Cerebellar nuclear complex (tissue), 1 donor: ENCODE data around the gene CDH4.
"Not testable (repeated sequence)": the region's sequence is repeated elsewhere in the genome, so short reads cannot be mapped to it uniquely, and the experiment has no call there.

Experiments used
- DNase-seq, 2 experiments: peaks; one replicate each; lab custom pipeline; 2025; lab: John Stamatoyannopoulos, UW

Gene CDH4

DNA sequence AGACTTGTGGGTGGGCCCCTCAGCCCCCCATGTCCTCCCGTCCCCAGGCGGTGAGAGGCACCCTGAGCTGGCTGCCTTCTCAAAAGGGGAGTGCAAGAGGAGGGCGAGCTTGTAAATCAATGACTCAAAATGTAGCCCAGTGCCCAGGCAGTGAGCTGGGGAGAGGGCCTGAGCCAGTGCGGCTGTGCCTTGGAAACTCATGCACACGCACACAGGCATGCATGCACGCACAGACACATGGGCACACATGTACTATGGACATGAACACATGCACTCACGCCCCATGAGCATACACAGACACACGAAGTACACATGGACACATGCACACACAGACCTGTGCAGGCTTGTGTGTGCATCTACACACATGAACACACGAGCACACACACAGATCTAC lies 680.1 kb downstream of the CDH4 start:
- no peak for DNase-seq

- no peak for DNase-seq
Observed at GRCh38 chr20:61932711-61933480, 680.8 kb downstream of the CDH4 start.

DNA sequence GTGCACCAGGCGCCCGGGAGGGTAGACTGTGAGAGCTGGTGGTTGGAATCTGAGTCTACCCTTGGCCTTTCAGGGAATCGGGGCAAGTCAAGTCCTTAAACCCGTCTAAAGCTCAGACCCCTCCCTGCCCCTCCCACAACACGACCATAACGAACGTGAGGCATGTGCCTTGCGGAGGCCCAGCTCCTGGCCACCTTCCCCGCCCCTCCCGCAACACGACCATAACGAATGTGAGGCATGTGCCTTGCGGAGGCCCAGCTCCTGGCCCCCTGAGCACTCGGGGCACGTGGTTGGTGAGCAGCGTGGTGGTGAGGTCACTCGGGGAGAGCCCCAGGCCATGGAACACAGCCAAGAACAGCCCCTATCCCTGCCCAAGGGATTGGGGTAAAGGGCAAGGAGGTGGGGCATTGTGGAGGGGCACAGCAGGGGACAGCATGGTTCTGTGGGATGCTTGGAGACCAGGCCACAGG lies 681.5 kb downstream of the CDH4 start:
- no peak for DNase-seq

GRCh38 chr20:61933951-61934715 lies 682.1 kb downstream of the CDH4 start:
- no peak for DNase-seq

DNA sequence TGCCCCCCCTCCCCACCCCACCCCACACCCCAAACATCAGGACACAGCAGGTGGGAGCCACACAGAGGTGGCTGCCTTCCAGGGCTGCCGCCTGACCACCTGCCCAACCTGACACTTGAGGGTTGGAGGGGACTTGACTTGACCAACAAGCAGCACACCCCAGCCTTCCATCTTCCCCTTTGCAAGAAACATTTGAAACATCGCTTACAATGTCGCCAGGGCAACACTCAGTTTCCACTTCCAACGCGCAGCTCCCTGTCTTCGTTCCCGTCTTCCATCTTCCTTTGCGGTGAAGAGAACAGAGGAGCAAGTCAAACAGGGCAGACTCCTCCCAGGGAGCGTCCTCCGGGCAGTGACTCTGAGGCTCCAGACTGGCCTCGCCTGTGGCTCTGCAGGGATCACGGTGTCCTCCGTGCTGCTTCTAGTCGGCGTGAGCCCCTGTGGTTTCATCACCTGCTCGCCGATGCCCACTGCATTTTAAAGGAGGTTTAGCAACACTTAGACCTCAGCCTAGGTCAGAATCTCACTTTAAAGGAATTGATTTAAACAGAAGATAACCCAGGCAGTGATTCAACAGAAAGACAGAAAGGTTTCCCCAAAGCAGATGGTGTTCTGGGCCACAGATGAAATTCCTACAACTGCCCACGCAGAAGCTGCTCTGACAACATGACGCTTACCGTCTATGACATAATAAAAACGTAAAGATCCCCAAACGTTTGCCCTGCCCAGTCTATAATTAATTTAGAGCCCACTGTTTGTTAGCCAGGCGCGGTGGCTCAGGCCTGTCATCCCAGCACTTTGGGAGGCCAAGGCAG lies 682.9 kb downstream of the CDH4 start:
- no peak for DNase-seq

- DNase-seq: no peak
Observed at GRCh38 chr20:61935926-61936700, 684.1 kb downstream of the CDH4 start.

DNA sequence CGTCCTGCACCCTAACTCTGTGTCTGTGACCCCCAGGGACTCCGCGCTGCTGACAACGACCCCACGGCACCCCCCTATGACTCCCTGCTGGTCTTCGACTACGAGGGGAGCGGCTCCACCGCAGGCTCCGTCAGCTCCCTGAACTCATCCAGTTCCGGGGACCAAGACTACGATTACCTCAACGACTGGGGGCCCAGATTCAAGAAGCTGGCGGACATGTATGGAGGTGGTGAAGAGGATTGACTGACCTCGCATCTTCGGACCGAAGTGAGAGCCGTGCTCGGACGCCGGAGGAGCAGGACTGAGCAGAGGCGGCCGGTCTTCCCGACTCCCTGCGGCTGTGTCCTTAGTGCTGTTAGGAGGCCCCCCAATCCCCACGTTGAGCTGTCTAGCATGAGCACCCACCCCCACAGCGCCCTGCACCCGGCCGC lies 684.7 kb downstream of the CDH4 start:
- no peak for DNase-seq

DNA sequence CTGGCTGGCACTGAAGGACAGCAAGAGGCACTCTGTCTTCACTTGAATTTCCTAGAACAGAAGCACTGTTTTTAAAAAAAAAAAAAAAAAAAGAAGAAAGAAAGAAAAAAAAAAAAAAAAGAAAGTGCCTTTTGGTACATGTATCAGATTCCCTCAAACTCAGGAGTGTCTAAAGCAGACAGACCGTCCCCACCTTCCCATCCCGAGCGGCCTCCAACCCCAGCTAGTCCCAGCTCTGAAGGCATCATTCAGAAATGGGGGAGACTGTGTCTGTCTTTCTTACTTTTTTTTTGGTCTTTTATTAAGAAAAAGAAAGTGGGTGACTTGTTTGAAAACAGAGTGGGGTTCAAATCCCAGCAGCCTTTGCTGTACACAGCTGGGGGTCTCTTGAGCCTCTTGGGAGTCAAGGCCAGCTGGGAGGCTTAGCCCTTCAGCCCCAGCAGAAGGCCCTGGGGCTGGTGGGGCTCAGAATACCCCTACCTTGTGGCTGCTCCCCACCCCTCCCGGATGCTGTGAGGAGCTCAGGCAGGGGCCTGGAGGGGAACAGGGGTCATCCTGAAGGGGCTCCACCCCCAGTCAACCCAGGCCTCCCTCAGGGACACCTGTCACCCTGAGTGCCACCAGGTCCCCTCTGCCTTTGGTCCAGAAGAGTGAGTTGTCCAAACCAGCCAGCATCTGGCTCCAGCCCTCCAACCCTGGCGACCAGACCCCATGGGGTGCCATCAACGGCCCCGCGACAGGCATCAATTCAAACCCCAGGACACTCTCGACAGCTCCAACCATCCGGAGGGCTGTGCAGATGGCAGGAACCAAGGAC lies 685.3 kb downstream of the CDH4 start:
- DNase-seq: no peak

DNA sequence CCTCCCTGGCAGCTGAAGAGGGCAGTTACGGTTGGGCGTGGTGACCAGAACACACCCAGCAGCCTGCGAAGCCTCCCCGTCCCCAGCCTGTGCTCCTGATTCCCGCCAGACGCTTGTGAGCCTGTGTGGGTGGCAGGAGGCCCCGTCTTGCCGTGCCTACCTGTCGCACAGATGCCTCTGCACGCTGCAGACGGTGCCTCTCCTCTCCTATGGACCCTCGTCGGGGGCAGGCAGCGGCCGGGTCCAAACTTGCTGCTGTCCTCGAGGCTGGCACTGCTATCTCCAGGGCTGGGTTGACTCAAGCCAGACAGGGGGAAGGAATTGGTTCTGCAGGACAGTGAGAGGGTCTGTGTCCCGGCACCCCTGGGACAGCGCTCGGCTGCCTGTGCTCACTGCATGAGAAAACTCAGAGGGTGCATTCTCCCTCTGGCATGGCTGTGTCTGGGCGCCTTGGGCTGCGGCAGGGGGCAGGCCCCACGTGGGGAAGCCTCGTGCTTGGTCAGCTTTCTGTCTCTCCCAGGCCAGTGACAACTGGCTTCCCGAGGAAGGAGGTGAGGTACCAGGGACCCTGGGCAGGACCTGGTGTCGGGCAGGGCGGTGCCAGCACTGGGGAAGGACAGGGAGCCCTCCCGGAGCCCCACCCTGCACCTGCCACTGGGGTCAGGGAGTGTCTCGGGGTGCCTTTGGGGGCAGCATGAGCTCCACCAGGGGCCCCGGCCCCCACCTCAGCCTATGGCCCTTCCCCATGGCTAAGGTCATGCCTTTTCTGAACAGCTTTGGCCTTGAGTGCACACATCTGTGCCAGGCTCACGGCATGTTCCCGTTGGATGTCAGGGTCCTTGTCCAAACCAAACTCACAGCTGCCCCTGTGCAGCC lies 686.1 kb downstream of the CDH4 start:
- no peak for DNase-seq

DNA sequence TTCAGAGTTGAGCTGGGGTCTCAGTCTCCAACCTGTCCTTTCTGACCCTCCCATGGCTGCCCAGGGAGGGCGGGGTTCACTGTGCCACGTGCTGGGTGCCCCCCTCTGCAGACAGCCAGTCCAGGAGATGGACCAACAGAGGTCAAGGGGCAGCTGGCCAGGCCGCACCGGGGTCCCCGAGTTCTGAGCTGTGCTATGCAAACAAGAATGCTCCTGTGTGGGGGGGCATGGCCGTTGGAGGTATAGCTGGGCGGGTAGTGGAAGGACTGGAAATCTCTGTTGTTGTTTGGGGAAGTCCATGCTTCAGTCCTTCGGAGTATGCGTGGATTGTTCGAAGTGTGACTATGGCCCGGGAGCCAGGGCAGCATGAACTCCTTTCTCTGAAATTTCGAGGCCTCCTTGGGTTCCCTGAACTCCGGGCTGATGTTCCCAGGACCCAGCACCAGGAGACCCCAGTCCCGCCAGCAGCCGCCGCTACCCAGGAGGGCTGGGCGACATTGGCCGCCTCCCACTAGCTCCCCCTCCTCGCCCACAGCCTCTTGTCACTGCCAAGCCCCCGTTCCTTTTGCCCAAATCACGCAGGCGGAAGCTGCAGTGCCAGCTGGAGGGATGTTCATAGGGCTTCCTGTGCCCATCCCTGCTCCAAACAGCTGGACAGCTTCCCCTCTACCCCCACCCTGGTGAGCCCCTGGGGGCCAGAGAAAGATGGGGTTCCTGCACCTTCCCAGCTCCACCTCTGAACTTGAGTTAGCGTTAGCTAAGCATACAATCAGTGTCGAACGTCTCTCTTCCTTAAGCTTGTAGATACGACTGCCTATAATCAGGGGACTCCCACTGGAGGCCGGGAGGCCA lies 687.0 kb downstream of the CDH4 start:
- no peak for DNase-seq

GRCh38 chr20:61939691-61940360 lies 687.8 kb downstream of the CDH4 start:
- DNase-seq: no peak

GRCh38 chr20:61940491-61940890 lies 688.4 kb downstream of the CDH4 start:
- peak in 1 of 2 experiments; percentile 13 for DNase-seq

DNA sequence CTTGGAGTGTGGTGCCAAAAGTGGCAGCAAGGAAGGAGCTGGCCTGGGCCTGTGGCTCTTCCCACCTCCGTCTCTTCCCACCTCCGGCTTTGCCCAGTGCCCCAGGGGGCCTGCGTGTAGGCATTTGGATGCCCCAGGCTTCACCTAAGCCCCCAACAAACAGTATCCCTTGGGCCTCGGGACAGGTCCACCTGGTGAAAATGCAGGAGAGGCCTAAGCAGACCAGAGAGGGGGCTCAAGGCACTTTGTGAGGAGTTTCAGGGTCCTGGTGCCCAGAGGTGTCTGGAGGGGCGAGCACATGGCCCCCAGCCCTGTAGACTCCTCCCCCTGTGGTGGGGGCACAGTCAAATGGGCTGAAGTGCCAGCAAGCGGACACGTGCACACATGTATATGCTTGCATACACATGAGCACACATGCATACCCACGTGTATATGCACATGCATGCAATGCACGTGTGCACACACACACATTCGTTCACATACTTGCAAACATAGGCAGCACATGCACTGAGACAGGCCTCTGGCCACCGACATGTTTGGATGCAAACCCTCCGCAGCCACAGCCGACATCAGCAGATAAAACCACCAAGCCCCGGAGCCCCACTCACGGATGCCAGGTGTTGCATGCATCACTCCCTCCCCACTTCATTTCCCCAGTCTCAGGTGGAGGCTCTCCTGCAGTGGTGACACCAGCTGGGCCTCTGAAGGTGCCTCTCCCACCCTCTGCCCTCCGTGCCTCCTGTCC lies 689.1 kb downstream of the CDH4 start:
- DNase-seq: no peak

GRCh38 chr20:61941721-61942405 lies 689.8 kb downstream of the CDH4 start:
- no peak for DNase-seq

DNA sequence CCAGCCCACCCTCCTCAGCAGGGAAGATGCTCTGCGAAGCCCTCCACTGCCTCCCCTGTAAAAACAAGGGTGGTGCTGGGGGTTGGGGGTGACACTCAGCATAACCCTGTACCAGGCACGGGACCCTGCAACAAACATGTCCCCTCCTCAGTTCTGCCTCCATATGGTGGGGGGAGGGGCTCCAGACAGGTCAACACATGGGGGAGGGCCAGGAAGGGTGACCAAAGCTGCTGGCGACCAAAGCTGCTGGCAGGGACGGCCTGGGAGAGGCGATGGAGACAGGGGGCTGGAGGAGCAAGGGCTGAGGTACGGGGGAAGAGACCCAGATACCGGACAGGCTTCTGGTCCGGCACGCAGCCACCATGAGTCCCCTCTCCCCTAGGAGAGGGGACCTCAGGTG lies 690.5 kb downstream of the CDH4 start:
- no peak for DNase-seq

- DNase-seq: not testable (repeated sequence)
Observed at GRCh38 chr20:61944967-61945366, 692.9 kb downstream of the CDH4 start.

DNA sequence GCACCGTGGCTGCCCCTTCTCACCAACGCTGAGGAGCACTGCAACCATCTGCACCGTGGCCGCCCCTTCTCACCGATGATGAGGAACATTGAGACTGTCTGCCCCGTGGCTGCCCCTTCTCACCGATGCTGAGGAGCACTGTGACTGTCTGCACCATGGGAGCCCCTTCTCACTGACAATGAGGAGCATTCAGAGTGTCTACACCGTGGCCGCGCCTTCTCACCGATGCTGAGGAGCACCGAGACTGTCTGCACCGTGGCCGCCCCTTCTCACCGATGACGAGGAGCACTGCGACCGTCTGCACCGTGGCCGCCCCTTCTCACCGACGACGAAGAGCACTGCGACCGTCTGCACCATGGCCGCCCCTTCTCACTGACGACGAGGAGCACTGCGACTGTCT lies 693.4 kb downstream of the CDH4 start:
- not testable (repeated sequence) for DNase-seq
